Upper lobe of right lung (tissue), 1 donor: ENCODE measurements around the gene EVA1A. TPM values are rescaled to one million over a fixed set of nuclear protein-coding genes. Genes with fewer than 3 reads are reported as not detected.
"Not testable (repeated sequence)": the region's sequence is repeated elsewhere in the genome, so short reads cannot be mapped to it uniquely, and the experiment has no call there.

Source experiments
- ATAC-seq: fragments of 200-7000 bp; cut with Tn5 transposase; one replicate; pipeline ENCODE4 v1.9.1; 2020; ENCODE audit warnings: mild to moderate bottlenecking, moderate library complexity
- DNase-seq: peaks from one replicate; pipeline ENCODE4 v3.0.0-alpha.2; 2020
- H3K27ac ChIP-seq: fragments of 200-600 bp; one replicate; pipeline ENCODE4 v1.8.0; 2022
- H3K27me3 ChIP-seq: fragments of 200-600 bp; one replicate; pipeline ENCODE4 v1.8.0; 2022; ENCODE audit warnings: mild to moderate bottlenecking
- H3K36me3 ChIP-seq: fragments of 200-600 bp; one replicate; pipeline ENCODE4 v1.8.0; 2022
- H3K4me1 ChIP-seq: fragments of 200-600 bp; one replicate; pipeline ENCODE4 v1.8.0; 2022
- H3K4me3 ChIP-seq: fragments of 200-600 bp; one replicate; pipeline ENCODE4 v1.8.0; 2022; ENCODE audit warnings: mild to moderate bottlenecking
- H3K9me3 ChIP-seq: fragments of 200-600 bp; one replicate; pipeline ENCODE4 v1.8.0; 2022
- CTCF ChIP-seq: fragments of 200-600 bp; IDR thresholded peaks from one replicate; pipeline ENCODE4 v1.8.0; 2022; ENCODE audit warnings: antibody characterized with exemption
- intact Hi-C: fragments of 100-400 bp; cut with DNase I; formaldehyde crosslinking; loops from one replicate; pipeline ENCODE4 v1.11.0; 2022
- total RNA-seq: library from RNA; stranded (reverse); fragmentation: NEBNext Ultra II Directional; extraction: Animal tissue kit (Norgen Biotek cat#: 25700); gene quantifications from one replicate; pipeline ENCODE4 v1.2.1, GENCODE V29; 2021
- donor health status: DM: no; HTN: yes; CAD: no; lungs with severe emphysema.

Gene EVA1A
- total RNA-seq, 1 donor from 2014 or later = 41.9 TPM

GRCh38 chr2:75493230-75493629, 67.5 kb downstream of the EVA1A start:
- intact Hi-C loops = no loop called here
- Histone ChIP-seq H3K27ac (no peak overlapping the region), H3K36me3 (no peaks in the 10 kb centered on the region), H3K4me3 (no peak overlapping the region), H3K4me1 (no peaks in the 10 kb centered on the region), H3K27me3 (no peaks in the 10 kb centered on the region), H3K9me3 (no peaks in the 10 kb centered on the region)
- ATAC-seq (peak; percentile 20), DNase-seq (peak; percentile 61)
- TF ChIP-seq CTCF = no peak

- no peaks in the 10 kb centered on the region for H3K27me3 ChIP-seq
- TF ChIP-seq CTCF = no peak
- no peak for DNase-seq
Observed at GRCh38 chr2:75491129-75491753, 69.5 kb downstream of the EVA1A start.

GRCh38 chr2:75489721-75490120, 71.0 kb downstream of the EVA1A start:
- H3K4me1 ChIP-seq = no peaks in the 10 kb centered on the region
- no peaks in the 10 kb centered on the region for H3K9me3 ChIP-seq
- H3K27me3 ChIP-seq = no peaks in the 10 kb centered on the region
- ATAC-seq = no peak
- no peak overlapping the region for H3K4me3 ChIP-seq
- no peak for TF ChIP-seq CTCF
- intact Hi-C loops = no loop called here
- no peaks in the 10 kb centered on the region for H3K36me3 ChIP-seq
- no peak for DNase-seq
- no peak overlapping the region for H3K27ac ChIP-seq

More at GRCh38 chr2:75491129-75491753, 69.5 kb downstream of the EVA1A start:
- no peaks in the 10 kb centered on the region for H3K4me1 ChIP-seq
- no peaks in the 10 kb centered on the region for H3K36me3 ChIP-seq
- ATAC-seq = no peak
- intact Hi-C loops = no loop called here
- no peaks in the 10 kb centered on the region for H3K9me3 ChIP-seq
- no peak overlapping the region for H3K4me3 ChIP-seq
- no peak overlapping the region for H3K27ac ChIP-seq

GRCh38 chr2:75488157-75488556, 72.6 kb downstream of the EVA1A start:
- H3K9me3 ChIP-seq = no peaks in the 10 kb centered on the region
- TF ChIP-seq CTCF = no peak
- ATAC-seq (no peak), DNase-seq (no peak)
- intact Hi-C loops = no loop called here
- no peaks in the 10 kb centered on the region for H3K36me3 ChIP-seq
- H3K4me3 ChIP-seq = no peak overlapping the region
- H3K27ac ChIP-seq = no peak overlapping the region
- no peaks in the 10 kb centered on the region for H3K4me1 ChIP-seq
- no peaks in the 10 kb centered on the region for H3K27me3 ChIP-seq

GRCh38 chr2:75486735-75487134, 74.0 kb downstream of the EVA1A start:
- intact Hi-C loops, H3K9me3 ChIP-seq, H3K4me3 ChIP-seq, H3K36me3 ChIP-seq, H3K27me3 ChIP-seq, H3K4me1 ChIP-seq, H3K27ac ChIP-seq, DNase-seq, ATAC-seq: not testable (repeated sequence)

GRCh38 chr2:75484840-75485239, 75.9 kb downstream of the EVA1A start:
- H3K9me3 ChIP-seq = no peaks in the 10 kb centered on the region
- no peak overlapping the region for H3K27ac ChIP-seq
- ATAC-seq (no peak), DNase-seq (no peak)
- no peaks in the 10 kb centered on the region for H3K36me3 ChIP-seq
- H3K4me1 ChIP-seq = no peaks in the 10 kb centered on the region
- H3K27me3 ChIP-seq = no peaks in the 10 kb centered on the region
- no peak for TF ChIP-seq CTCF
- no peak overlapping the region for H3K4me3 ChIP-seq
- intact Hi-C loops = no loop called here
